Esophagus squamous epithelium (tissue), 4 donors: Measurements from ENCODE around the gene TAF13.

Experiments
- CTCF ChIP-seq, 6 experiments: fragments of 450-650 bp in 4 of 6; fragments of 200-600 bp in 2 of 6; sonication (generic) in 2 of 6; IDR thresholded peaks; one replicate each; pipeline ENCODE4 v1.5.1; 2016 to 2019; ENCODE audit warnings: antibody characterized with exemption in 6 of 6, mild to moderate bottlenecking in 4 of 6, moderate library complexity in 4 of 6
- POLR2A ChIP-seq, 4 donors: fragments of 450-650 bp; IDR thresholded peaks; one replicate each; pipeline ENCODE4 v1.6.1; 2017; ENCODE audit warnings: antibody characterized with exemption in 4 of 4, mild to moderate bottlenecking in 4 of 4, moderate library complexity in 3 of 4

- TF ChIP-seq CTCF (IDR thresholded peaks at IDR 0.05), result no peak
- no peak for TF ChIP-seq POLR2A (IDR thresholded peaks at IDR 0.05)
Measured at GRCh38 chr1:109020693-109021257, 55.0 kb downstream of the TAF13 start.
